Right atrium auricular region (tissue), 2 donors: ENCODE data around the gene CLDN24. TPM values are rescaled to one million over a fixed set of nuclear protein-coding genes. Genes with fewer than 3 reads are reported as not detected.

Experiments used
- DNase-seq: peaks from one replicate; pipeline ENCODE4 v3.0.0-alpha.2; 2019; ENCODE audit warnings: low spot score
- H3K27ac ChIP-seq, 2 donors: fragments of 200-600 bp; sonication (generic); 1 replicate in 1 of 2; 2 replicates in 1 of 2; pipeline ENCODE4 v1.5.1; 2016 to 2019
- H3K27me3 ChIP-seq, 2 donors: fragments of 200-600 bp; sonication (generic); one replicate each; pipeline versions ENCODE4 v1.5.1 to v1.6.0; 2017 to 2019
- H3K36me3 ChIP-seq: fragments of 200-600 bp; sonication (generic); one replicate; pipeline ENCODE4 v1.5.1; 2016
- H3K4me1 ChIP-seq, 2 donors: fragments of 200-600 bp; sonication (generic); one replicate each; pipeline versions ENCODE4 v1.5.1 to v1.6.0; 2017 to 2019
- H3K4me3 ChIP-seq, 2 donors: fragments of 200-600 bp; sonication (generic); 1 replicate in 1 of 2; 2 replicates in 1 of 2; pipeline ENCODE4 v1.5.1; 2017 to 2019; ENCODE audit warnings: mild to moderate bottlenecking in 1 of 2, moderate library complexity in 1 of 2
- H3K9me3 ChIP-seq, 2 donors: fragments of 200-600 bp; sonication (generic); one replicate each; pipeline ENCODE4 v1.5.1; 2019
- total RNA-seq, 2 donors: library from RNA; depleted of rRNA; stranded (reverse); fragments of >200 nt; gene quantifications; one replicate each; pipeline ENCODE4 v1.1.0, GENCODE V29; 2016
- TF ChIP-seq, protein P1 (sequence below), 2 donors: fragments of 200-600 bp; sonication (generic); IDR thresholded peaks; one replicate each; pipeline ENCODE4 v1.5.1; 2019; ENCODE audit warnings: antibody characterized with exemption in 2 of 2

Gene CLDN24
- total RNA-seq, 2 donors from 2014 or later: not detected

GRCh38 chr4:183272384-183272783, 49.8 kb downstream of the CLDN24 start:
- no peak overlapping the region for H3K27ac ChIP-seq
- H3K9me3 ChIP-seq: peaks cover 5 to 32% of the 10 kb centered on the region in 2 donors
- H3K36me3 ChIP-seq: peaks cover 55% of the 10 kb centered on the region
- no peaks in the 10 kb centered on the region for H3K27me3 ChIP-seq
- TF ChIP-seq, protein P1, sequence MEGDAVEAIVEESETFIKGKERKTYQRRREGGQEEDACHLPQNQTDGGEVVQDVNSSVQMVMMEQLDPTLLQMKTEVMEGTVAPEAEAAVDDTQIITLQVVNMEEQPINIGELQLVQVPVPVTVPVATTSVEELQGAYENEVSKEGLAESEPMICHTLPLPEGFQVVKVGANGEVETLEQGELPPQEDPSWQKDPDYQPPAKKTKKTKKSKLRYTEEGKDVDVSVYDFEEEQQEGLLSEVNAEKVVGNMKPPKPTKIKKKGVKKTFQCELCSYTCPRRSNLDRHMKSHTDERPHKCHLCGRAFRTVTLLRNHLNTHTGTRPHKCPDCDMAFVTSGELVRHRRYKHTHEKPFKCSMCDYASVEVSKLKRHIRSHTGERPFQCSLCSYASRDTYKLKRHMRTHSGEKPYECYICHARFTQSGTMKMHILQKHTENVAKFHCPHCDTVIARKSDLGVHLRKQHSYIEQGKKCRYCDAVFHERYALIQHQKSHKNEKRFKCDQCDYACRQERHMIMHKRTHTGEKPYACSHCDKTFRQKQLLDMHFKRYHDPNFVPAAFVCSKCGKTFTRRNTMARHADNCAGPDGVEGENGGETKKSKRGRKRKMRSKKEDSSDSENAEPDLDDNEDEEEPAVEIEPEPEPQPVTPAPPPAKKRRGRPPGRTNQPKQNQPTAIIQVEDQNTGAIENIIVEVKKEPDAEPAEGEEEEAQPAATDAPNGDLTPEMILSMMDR (IDR thresholded peaks at IDR 0.05): no peak
- DNase-seq: no peak
- H3K4me3 ChIP-seq: no peak overlapping the region
- no peaks in the 10 kb centered on the region for H3K4me1 ChIP-seq

Other genes with a start within 250 kb of the CLDN24 start
- gene WWC2, start 223.2 kb downstream of the CLDN24 start, total RNA-seq: 10 to 100 TPM; 22.4 to 22.7 TPM
- not detected for gene CLDN22, start 2.1 kb downstream of the CLDN24 start, total RNA-seq
- gene CDKN2AIP, start 122.2 kb upstream of the CLDN24 start, total RNA-seq: 10 to 100 TPM in 1 of 2 donors, 1 to 10 TPM in 1; 9.7 to 11.1 TPM
- gene ING2, start 182.6 kb upstream of the CLDN24 start, total RNA-seq: 1 to 10 TPM; 4.6 to 7.7 TPM